Left renal cortex interstitium (tissue), 4 donors: ENCODE data around the gene MCCC2. TPM values are rescaled to one million over a fixed set of nuclear protein-coding genes. Genes with fewer than 3 reads are reported as not detected.
"Not testable (repeated sequence)": the region's sequence is repeated elsewhere in the genome, so short reads cannot be mapped to it uniquely, and the experiment has no call there.

Source experiments
- DNase-seq, 4 donors: peaks; one replicate each; pipeline ENCODE4 v3.0.0-alpha.2; 2013; ENCODE audit warnings: low read depth in 4 of 4, low spot score in 2 of 4, missing footprints in 1 of 4
- polyA plus RNA-seq, 4 donors: library from polyadenylated mRNA; unstranded; fragments of 120-200 nt; gene quantifications; one replicate each; pipeline ENCODE4 v1.2.1, GENCODE V29; 2013; ENCODE audit not compliant: insufficient read length in 4 of 4

The MCCC2 gene
- polyA plus RNA-seq, 4 donors: 54.2 to 71.2 (median 64.2) TPM

- DNase-seq: no peak
These were observed 71.9 kb downstream of the MCCC2 start for GRCh38 chr5:71658916-71659662.

GRCh38 chr5:71662381-71662780 is 75.2 kb downstream of the MCCC2 start:
- no peak for DNase-seq

- no peak for DNase-seq
These were observed 76.2 kb downstream of the MCCC2 start for GRCh38 chr5:71663191-71663969.

GRCh38 chr5:71664615-71665014 is 77.5 kb downstream of the MCCC2 start:
- not testable (repeated sequence) for DNase-seq

- no peak for DNase-seq
These were observed 79.2 kb downstream of the MCCC2 start for GRCh38 chr5:71666321-71666720.

- DNase-seq: no peak
These were observed 90.8 kb downstream of the MCCC2 start for GRCh38 chr5:71677977-71678376.

- DNase-seq: no peak
These were observed 92.6 kb downstream of the MCCC2 start for GRCh38 chr5:71679714-71680113.

- DNase-seq: no peak
These were observed 93.4 kb downstream of the MCCC2 start for GRCh38 chr5:71680510-71680909.

- DNase-seq: no peak
These were observed 94.2 kb downstream of the MCCC2 start for GRCh38 chr5:71681296-71681695.

- no peak for DNase-seq
These were observed 97.2 kb downstream of the MCCC2 start for GRCh38 chr5:71684309-71684708.

GRCh38 chr5:71693828-71694427 is 106.8 kb downstream of the MCCC2 start:
- DNase-seq: no peak

- DNase-seq: no peak
These were observed 107.9 kb downstream of the MCCC2 start for GRCh38 chr5:71695071-71695470.

GRCh38 chr5:71695595-71695994 is 108.5 kb downstream of the MCCC2 start:
- no peak for DNase-seq

GRCh38 chr5:71697967-71698366 is 110.8 kb downstream of the MCCC2 start:
- no peak for DNase-seq

GRCh38 chr5:71699233-71699632 is 112.1 kb downstream of the MCCC2 start:
- DNase-seq: no peak

GRCh38 chr5:71699751-71700150 is 112.6 kb downstream of the MCCC2 start:
- no peak for DNase-seq

- no peak for DNase-seq
These were observed 113.7 kb downstream of the MCCC2 start for GRCh38 chr5:71700803-71701202.

- DNase-seq: no peak
These were observed 114.3 kb downstream of the MCCC2 start for GRCh38 chr5:71701407-71701806.

- DNase-seq: no peak
These were observed 116.8 kb downstream of the MCCC2 start for GRCh38 chr5:71703941-71704340.

GRCh38 chr5:71705421-71705820 is 118.3 kb downstream of the MCCC2 start:
- no peak for DNase-seq

- DNase-seq: no peak
These were observed 119.8 kb downstream of the MCCC2 start for GRCh38 chr5:71706906-71707305.
